Activated CD8-positive, alpha-beta T cell treated with anti-CD3 and anti-CD28 coated beads for 36 hours (primary cell): ENCODE measurements around the gene LRPAP1. TPM values are rescaled to one million over a fixed set of nuclear protein-coding genes. Genes with fewer than 3 reads are reported as not detected.
"Not testable (repeated sequence)": the region's sequence is repeated elsewhere in the genome, so short reads cannot be mapped to it uniquely, and the experiment has no call there.

ENCODE experiments used
- ATAC-seq: fragments of 200-7000 bp; cut with Tn5 transposase; one replicate; pipeline ENCODE4 v1.10.0; 2021; ENCODE audit warnings: mild to moderate bottlenecking, moderate library complexity
- CTCF ChIA-PET: fragments of 350-600 bp; sonication (Branson Sonifier 250); formaldehyde crosslinking; loops from one replicate; lab custom pipeline; 2021; ENCODE audit warnings: antibody characterized with exemption; lab: Charles Lee
- POLR2A ChIA-PET: fragments of 350-600 bp; sonication (Branson Sonifier 250); formaldehyde crosslinking; loops from one replicate; lab custom pipeline; 2021; ENCODE audit warnings: antibody characterized with exemption; lab: Charles Lee
- DNase-seq: peaks from one replicate; pipeline ENCODE4 v3.0.0-alpha.2; 2020
- H3K27ac Mint-ChIP-seq: one replicate; pipeline ENCODE4 v1.8.0; 2021; ENCODE audit warnings: mild to moderate bottlenecking, mixed read lengths
- H3K27me3 Mint-ChIP-seq: one replicate; pipeline ENCODE4 v1.8.0; 2021; ENCODE audit warnings: mixed read lengths
- H3K36me3 Mint-ChIP-seq: one replicate; pipeline ENCODE4 v1.8.0; 2021; ENCODE audit warnings: low read depth, mixed read lengths
- H3K4me1 Mint-ChIP-seq: one replicate; pipeline ENCODE4 v1.8.0; 2021; ENCODE audit warnings: low read depth, mixed read lengths
- H3K4me3 Mint-ChIP-seq: one replicate; pipeline ENCODE4 v1.8.0; 2021; ENCODE audit warnings: mild to moderate bottlenecking, moderate library complexity, mixed read lengths
- H3K9me3 Mint-ChIP-seq: one replicate; pipeline ENCODE4 v1.8.0; 2021; ENCODE audit warnings: mixed read lengths
- intact Hi-C: fragments of 100-400 bp; cut with micrococcal nuclease; formaldehyde crosslinking; loops from one replicate; pipeline ENCODE4 v1.10.0; 2022
- total RNA-seq, 2 experiments: library from RNA; stranded (reverse); gene quantifications; one replicate each; pipeline ENCODE4 v1.2.3, GENCODE V29; 2021
- TF ChIP-seq, protein P1 (sequence below): fragments of 200-600 bp; IDR thresholded peaks from one replicate; pipeline ENCODE4 v1.8.0; 2022; ENCODE audit warnings: antibody characterized with exemption, mild to moderate bottlenecking

The LRPAP1 gene
- total RNA-seq, 2 experiments from 2014 or later: 46.0 to 49.8 TPM

DNA sequence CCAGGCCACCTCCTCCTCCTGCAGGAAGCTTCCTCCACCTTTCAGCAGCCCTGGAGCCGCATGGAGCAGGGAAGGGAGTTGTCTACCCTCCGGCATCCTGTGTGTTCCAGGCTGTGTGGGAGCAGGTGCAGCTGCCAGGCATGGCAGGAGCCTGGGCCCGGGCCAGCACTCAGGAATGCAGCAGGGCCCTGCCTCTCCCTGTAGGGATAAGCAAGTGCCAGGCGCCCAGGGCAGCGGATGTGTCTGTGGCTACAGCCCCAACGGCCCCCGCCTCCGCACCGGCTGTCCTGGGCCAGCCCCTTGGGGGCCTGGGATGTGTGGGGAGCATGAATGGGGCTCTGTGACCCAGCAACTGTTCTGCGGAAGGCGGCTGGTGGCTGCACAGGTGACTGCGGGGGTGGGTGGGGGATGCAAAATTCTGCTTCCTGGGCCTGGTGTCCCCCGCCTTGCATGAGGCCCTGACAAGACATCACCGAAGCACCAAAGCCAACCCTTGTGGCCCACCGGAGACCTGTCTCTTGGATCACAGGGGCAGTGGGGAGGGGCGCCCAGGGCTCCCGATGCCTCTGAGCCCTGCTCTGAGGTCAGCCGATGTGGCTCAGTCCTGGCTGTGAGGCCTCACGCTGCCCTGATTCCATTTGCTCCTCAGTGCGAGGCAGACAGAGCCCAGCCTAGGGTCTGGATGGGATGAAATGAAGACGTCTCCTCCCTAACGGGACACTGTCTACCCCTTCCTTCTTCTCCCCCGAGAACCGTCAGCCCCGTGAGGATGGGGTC lies 70.5 kb downstream of the LRPAP1 start:
- DNase-seq (no peak), ATAC-seq (no peak)
- no peak overlapping the region for H3K27ac Mint-ChIP-seq
- no peaks in the 10 kb centered on the region for H3K4me1 Mint-ChIP-seq
- H3K9me3 Mint-ChIP-seq: no peaks in the 10 kb centered on the region
- TF ChIP-seq, protein P1, sequence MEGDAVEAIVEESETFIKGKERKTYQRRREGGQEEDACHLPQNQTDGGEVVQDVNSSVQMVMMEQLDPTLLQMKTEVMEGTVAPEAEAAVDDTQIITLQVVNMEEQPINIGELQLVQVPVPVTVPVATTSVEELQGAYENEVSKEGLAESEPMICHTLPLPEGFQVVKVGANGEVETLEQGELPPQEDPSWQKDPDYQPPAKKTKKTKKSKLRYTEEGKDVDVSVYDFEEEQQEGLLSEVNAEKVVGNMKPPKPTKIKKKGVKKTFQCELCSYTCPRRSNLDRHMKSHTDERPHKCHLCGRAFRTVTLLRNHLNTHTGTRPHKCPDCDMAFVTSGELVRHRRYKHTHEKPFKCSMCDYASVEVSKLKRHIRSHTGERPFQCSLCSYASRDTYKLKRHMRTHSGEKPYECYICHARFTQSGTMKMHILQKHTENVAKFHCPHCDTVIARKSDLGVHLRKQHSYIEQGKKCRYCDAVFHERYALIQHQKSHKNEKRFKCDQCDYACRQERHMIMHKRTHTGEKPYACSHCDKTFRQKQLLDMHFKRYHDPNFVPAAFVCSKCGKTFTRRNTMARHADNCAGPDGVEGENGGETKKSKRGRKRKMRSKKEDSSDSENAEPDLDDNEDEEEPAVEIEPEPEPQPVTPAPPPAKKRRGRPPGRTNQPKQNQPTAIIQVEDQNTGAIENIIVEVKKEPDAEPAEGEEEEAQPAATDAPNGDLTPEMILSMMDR: no peak
- H3K4me3 Mint-ChIP-seq: no peak overlapping the region
- intact Hi-C loops: no loop called here
- POLR2A ChIA-PET: no interaction called here
- CTCF ChIA-PET: no interaction called here
- no peaks in the 10 kb centered on the region for H3K36me3 Mint-ChIP-seq
- H3K27me3 Mint-ChIP-seq: peaks cover 10% of the 10 kb centered on the region

DNA sequence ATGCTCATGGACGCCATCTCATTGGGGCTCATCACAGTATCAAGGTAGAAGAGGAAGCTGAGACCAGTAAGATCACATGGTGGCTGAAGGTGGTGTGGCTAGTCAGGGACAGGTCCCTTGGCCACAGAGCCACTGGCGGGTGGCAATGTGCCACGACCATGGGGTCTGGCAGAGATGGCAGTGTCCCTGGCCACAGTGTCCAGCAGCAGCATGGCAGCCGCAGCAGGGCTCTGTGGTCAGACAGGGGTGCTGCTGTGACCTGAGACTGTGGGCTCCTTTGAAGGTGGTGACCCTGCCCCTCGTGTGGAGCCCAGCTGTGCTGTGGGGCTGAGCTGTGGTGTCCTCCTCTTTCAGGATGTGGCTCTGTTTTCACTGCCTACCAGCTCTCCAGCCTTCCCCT lies 71.3 kb downstream of the LRPAP1 start:
- ChIA-PET CTCF (no interaction called here), POLR2A (no interaction called here)
- H3K27me3 Mint-ChIP-seq: peaks cover 10% of the 10 kb centered on the region
- ATAC-seq (no peak), DNase-seq (no peak)
- H3K9me3 Mint-ChIP-seq: no peaks in the 10 kb centered on the region
- no peak overlapping the region for H3K27ac Mint-ChIP-seq
- H3K4me1 Mint-ChIP-seq: no peaks in the 10 kb centered on the region
- no peaks in the 10 kb centered on the region for H3K36me3 Mint-ChIP-seq
- intact Hi-C loops: no loop called here
- no peak overlapping the region for H3K4me3 Mint-ChIP-seq
- TF ChIP-seq, protein P1: no peak

DNA sequence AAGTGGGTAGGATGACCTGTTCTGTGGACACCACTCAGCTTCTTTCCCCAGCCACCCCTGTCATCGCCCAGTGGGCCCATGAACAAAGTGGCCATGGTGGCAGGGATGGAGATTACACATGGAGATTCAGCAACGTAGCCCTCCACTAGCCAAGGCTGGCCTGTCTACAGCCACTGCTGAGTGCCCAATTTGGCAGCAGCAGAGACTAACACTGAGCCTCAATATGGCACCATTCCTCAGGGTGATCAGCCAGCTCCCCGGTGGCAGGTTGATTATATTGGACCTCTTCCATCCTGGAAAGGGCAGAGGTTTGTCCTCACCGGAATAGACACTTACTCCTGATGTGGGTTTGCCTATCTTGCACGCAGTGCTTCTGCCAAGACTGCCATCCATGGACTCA lies 73.1 kb downstream of the LRPAP1 start:
- H3K27ac Mint-ChIP-seq, CTCF ChIA-PET, H3K4me1 Mint-ChIP-seq, H3K36me3 Mint-ChIP-seq, DNase-seq, POLR2A ChIA-PET, H3K9me3 Mint-ChIP-seq, H3K4me3 Mint-ChIP-seq, ATAC-seq, H3K27me3 Mint-ChIP-seq: not testable (repeated sequence)
- intact Hi-C loops: loop anchor here (10.0 kb wide), 1 partner anchor 354 kb away; no protein-coding TSS in a partner anchor

DNA sequence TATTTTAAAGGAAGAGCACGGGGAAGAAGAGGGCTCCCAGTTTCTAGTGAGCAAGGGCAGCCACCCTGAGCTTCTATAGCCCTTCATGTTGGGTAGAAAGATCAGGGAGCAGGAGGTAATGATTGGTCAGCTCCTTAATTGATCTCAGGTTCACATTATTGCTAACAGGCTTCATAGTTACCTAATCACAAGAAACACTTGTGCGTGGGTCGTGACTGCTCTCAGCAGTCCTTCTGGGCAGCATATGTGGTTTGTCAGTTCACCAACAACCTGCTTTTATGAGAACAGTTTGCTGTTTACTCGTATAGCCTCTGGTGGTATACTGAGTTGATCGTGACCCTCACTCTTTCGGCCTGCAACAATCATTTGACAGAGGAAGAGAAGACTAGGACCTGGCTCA lies 73.9 kb downstream of the LRPAP1 start:
- intact Hi-C loops: loop anchor here (10.0 kb wide), 1 partner anchor 354 kb away; no protein-coding TSS in a partner anchor
- POLR2A ChIA-PET: no interaction called here

DNA sequence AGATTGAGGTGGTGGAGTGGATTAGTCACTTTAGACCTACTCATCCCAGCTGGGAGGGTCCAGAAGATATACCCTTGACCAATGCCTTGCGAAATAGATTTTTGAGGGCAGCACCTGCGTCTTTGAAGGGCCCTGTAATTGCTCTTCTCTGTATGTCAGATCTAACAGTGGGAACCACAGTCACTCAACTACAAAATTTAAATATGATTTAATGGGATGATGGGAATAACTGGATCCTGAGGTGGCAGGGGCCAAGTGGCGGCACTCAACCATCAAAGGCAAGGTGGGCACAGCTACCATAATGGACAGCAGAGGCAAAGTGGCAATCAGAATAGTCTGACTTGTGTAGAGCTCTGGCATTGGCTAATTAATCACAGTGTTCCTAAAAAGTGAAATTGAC lies 76.6 kb downstream of the LRPAP1 start:
- H3K4me3 Mint-ChIP-seq, H3K9me3 Mint-ChIP-seq, H3K27me3 Mint-ChIP-seq, H3K36me3 Mint-ChIP-seq, H3K27ac Mint-ChIP-seq, ATAC-seq, DNase-seq, POLR2A ChIA-PET, H3K4me1 Mint-ChIP-seq: not testable (repeated sequence)
- CTCF ChIA-PET: interaction anchor here (3.5 kb wide), 1 partner anchor 25 kb away, joined by 14 read pairs; no protein-coding TSS in a partner anchor
- intact Hi-C loops: loop anchor here (10.0 kb wide), 1 partner anchor 351 kb away; no protein-coding TSS in a partner anchor

More for the DNA sequence above, 73.9 kb downstream of the LRPAP1 start:
- Mint-ChIP-seq H3K27me3 (peaks cover 5% of the 10 kb centered on the region), H3K36me3 (no peaks in the 10 kb centered on the region), H3K4me3 (no peak overlapping the region), H3K27ac (no peak overlapping the region), H3K9me3 (peaks cover 5% of the 10 kb centered on the region), H3K4me1 (no peaks in the 10 kb centered on the region)
- no peak for ATAC-seq
- no peak for DNase-seq
- TF ChIP-seq, protein P1: no peak
- CTCF ChIA-PET: no interaction called here

Other genes with a start within 250 kb of the LRPAP1 start
- gene RGS12, start 239.4 kb downstream of the LRPAP1 start, total RNA-seq: 1 to 10 TPM; 4.6 to 4.7 TPM
- gene HGFAC, start 90.5 kb downstream of the LRPAP1 start, total RNA-seq: not detected
- gene DOK7, start 69.1 kb downstream of the LRPAP1 start, total RNA-seq: not detected
- gene ADRA2C, start 234.0 kb upstream of the LRPAP1 start, total RNA-seq: under 1 TPM in 1 of 2 experiments, not detected in 1; 0.27 TPM